GM12892 (cell line): ENCODE data around the gene MYOT. TPM values are rescaled to one million over a fixed set of nuclear protein-coding genes. Genes with fewer than 3 reads are reported as not detected.

ENCODE experiments used
- DNase-seq: peaks from one replicate; pipeline ENCODE4 v3.0.0; 2011; ENCODE audit not compliant: insufficient read length
- FAIRE-seq: peaks from 2 replicates; lab custom pipeline; 2011; peaks lifted over from hg19 to GRCh38; lab: Jason Lieb, UNC
- POLR2A ChIP-seq: IDR thresholded peaks from 2 replicates; pipeline ENCODE4 v1.6.1; 2011; ENCODE audit warnings: low read depth, low read length, control low read depth
- POLR2AphosphoS5 ChIP-seq: IDR thresholded peaks from 2 replicates; pipeline ENCODE4 v1.6.1; 2011; ENCODE audit warnings: low read depth, low read length, control low read depth
- TAF1 ChIP-seq: IDR thresholded peaks from 2 replicates; pipeline ENCODE4 v1.6.1; 2011; ENCODE audit warnings: low read depth, mild to moderate bottlenecking, control low read depth, low read length, borderline replicate concordance
- polyA plus RNA-seq: library from polyadenylated mRNA; unstranded; fragments of >200 nt; gene quantifications from one replicate; pipeline ENCODE4 v1.2.1, GENCODE V29; 2012; ENCODE audit warnings: missing spikeins, inconsistent platforms; ENCODE audit not compliant: missing spikeins

MYOT gene, protein sequence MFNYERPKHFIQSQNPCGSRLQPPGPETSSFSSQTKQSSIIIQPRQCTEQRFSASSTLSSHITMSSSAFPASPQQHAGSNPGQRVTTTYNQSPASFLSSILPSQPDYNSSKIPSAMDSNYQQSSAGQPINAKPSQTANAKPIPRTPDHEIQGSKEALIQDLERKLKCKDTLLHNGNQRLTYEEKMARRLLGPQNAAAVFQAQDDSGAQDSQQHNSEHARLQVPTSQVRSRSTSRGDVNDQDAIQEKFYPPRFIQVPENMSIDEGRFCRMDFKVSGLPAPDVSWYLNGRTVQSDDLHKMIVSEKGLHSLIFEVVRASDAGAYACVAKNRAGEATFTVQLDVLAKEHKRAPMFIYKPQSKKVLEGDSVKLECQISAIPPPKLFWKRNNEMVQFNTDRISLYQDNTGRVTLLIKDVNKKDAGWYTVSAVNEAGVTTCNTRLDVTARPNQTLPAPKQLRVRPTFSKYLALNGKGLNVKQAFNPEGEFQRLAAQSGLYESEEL
- 2.2 TPM for polyA plus RNA-seq

DNA sequence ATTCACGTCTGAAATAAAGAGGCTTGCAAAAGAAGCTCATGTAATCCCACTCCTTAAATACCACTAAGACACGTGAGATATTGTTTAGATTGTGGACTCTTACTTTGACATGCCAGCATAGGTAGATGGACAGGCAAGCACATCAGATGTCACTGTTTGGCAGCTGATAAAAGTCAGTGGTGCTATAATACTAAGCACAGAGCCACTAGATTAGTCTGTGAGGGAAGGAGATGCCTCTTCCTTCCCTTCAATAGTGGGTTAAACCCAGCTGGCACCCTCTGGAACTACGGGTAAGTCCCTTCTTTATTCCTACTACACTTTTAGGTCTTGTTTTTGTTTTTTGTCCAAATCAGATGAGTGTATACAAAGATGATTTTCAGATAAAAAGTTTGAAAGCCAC, at the start of gene MYOT:
TSS of gene MYOT (plus strand) at position 197 of the 400 bp plus-strand sequence. CDS start 2,792 bp downstream, outside the sequence.
- DNase-seq (no peak), FAIRE-seq (no peak)
- TF ChIP-seq POLR2AphosphoS5 (no peak), POLR2A (no peak), TAF1 (no peak)

DNA sequence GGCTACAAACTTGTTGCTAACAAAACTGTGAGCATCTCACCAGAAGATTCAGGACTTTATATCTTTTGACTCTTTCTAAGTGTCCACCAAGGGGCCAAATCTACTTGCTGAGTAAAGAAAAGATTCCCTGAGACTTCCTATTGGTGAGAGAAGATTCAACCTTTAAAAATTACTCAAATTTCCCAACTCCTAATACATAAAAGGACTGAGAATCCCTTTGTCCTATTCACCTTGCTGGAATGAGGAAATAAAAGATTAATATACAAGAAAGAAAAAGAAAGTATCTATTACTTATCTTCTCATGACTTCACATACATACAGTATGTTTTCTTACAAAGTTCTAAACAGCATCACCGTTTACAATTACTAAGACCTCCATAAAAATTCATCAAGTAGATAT, 47.9 kb upstream of the MYOT start:
- FAIRE-seq: no peak

DNA sequence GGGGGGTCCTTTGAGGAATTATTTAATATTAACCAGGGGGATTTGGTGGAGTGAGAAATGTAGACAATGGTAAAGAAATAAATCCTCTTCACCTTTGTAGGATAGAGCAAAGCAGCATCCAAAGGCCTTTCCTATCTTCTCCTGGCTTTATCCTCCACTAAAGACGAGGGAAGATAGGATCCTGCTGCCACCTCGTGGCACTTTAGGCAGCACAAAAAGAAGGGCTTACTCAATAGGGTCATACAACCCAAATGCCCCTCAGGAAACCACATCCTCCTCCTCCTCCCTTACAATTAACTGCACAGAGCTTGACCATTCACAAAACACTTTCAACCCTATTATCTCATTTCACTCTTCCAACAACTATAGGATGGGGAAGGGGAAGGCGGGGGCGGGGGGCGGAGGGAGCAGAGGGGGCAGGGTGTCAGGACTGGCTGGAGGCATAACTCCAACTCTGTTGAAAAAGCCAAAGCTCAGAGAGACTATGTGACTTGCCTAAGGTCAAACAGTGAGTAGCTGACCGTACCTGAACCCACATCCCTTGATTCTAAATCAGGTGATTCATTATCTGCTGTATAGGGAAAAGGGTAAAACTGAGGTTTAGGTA, 45.4 kb upstream of the MYOT start:
- FAIRE-seq (no peak), DNase-seq (peak; percentile 8)
- TF ChIP-seq TAF1 (no peak), POLR2A (no peak), POLR2AphosphoS5 (no peak)

More for the DNA sequence above, 47.9 kb upstream of the MYOT start:
- TF ChIP-seq POLR2A (no peak), POLR2AphosphoS5 (no peak), TAF1 (no peak)
- DNase-seq: no peak

GRCh38 chr5:137822984-137823383, 44.7 kb upstream of the MYOT start:
- DNase-seq (no peak), FAIRE-seq (no peak)
- TF ChIP-seq TAF1: no peak
- TF ChIP-seq POLR2A: no peak
- TF ChIP-seq POLR2AphosphoS5: no peak

DNA sequence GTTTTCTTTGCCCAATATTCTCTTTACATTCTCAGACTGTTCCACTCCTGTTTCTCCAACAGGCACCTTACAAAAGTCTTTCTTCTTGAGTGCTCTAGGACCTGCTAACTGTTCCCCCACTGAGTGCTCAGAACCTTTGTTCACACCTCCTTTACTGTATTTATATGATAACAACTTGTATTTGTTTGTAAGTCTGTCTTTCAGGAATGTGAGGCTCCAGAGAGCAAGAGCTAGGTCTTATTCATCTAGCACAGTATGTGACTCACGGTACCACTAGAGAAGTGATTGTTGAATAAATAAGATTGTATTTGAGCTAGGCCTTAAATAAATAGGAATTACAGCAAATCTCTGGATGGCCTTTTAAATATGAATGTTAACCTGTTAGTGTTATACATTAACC, 42.5 kb upstream of the MYOT start:
- DNase-seq (no peak), FAIRE-seq (no peak)
- no peak for TF ChIP-seq POLR2A
- TF ChIP-seq TAF1: no peak
- TF ChIP-seq POLR2AphosphoS5: no peak

DNA sequence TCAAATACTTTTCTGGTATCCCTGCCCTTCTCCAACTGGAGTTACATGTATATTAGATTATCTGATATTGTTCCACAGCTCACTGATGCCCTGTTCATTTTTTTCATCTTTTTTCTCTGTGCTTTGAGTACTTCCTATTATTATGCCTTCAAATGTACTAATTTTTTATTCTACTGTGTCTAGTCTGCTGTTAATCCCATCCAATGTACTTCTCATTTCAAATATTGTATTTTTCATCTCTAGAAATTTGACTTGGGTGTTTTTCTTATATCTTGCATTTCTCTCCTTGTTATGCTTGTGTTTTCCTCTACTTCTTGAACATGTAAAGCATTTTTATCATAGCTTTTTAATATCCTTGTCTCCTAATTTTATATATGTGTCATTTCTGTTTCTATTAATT, 41.6 kb upstream of the MYOT start:
- DNase-seq (no peak), FAIRE-seq (no peak)
- TF ChIP-seq POLR2AphosphoS5 (no peak), TAF1 (no peak), POLR2A (no peak)

GRCh38 chr5:137828180-137828579, 39.5 kb upstream of the MYOT start:
- FAIRE-seq: no peak
- TF ChIP-seq POLR2A: no peak
- TF ChIP-seq TAF1: no peak
- no peak for TF ChIP-seq POLR2AphosphoS5
- no peak for DNase-seq

DNA sequence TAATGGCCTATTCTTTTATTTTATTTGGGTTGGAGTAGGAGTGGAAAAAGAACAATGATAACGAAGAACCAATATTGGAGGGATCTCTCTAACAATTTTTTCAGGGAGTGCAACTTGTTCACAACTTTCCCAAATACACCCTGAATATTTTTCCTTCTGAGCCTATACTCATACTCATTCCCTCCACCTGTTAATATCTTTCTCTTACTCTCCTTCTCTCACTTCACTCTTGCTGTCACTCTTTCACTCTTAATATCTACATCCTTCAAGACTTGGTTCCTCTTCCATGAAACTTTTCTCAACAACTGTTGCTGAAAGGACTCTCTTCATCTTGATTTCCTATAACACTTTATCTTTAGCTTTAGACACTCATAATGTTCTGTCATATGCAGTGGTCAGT, 39.0 kb upstream of the MYOT start:
- no peak for TF ChIP-seq POLR2AphosphoS5
- no peak for TF ChIP-seq TAF1
- no peak for TF ChIP-seq POLR2A
- no peak for DNase-seq
- no peak for FAIRE-seq

- FAIRE-seq (no peak), DNase-seq (no peak)
- TF ChIP-seq POLR2AphosphoS5 (no peak), POLR2A (no peak), TAF1 (no peak)
These were observed 36.6 kb upstream of the MYOT start for GRCh38 chr5:137831105-137831504.

DNA sequence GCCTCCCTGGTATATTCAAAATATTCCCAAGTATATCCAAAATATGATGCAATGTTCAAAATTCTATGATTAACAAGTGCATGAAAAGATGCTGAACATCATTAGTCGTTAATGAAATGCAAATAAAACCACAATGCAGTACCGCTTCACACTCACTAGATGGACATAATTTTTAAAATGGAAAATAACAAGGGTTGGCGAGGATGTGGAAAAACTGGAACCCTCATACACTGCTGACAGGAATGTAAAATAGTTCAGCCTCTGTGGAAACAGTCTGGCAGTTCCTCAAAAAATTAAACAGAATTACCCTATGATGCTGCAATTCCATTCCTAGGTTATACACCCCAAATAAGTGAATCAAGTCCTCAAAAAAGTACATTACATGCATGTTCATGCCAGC, 36.1 kb upstream of the MYOT start:
- DNase-seq: no peak
- FAIRE-seq: no peak
- TF ChIP-seq TAF1 (no peak), POLR2A (no peak), POLR2AphosphoS5 (no peak)

DNA sequence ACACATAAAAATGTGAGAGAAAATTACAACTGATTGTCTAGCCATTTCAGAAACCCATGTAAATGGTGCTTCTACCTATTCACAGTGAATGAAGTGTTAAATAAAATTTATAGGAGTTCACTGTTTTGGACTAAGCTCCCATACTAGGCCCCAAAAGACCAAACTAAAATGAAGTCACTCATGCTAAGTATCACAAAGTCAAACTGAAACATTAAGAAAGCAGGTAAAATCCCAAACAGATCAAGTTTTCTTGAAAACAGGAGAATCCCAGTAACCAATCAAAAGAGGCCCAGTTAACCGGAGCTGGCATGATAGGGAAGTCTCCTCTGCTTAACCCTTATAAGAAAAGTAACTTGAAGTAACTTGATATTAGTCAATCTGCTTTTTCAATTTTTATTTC, 35.2 kb upstream of the MYOT start:
- no peak for DNase-seq
- FAIRE-seq: no peak
- TF ChIP-seq POLR2A: no peak
- TF ChIP-seq POLR2AphosphoS5: no peak
- no peak for TF ChIP-seq TAF1

DNA sequence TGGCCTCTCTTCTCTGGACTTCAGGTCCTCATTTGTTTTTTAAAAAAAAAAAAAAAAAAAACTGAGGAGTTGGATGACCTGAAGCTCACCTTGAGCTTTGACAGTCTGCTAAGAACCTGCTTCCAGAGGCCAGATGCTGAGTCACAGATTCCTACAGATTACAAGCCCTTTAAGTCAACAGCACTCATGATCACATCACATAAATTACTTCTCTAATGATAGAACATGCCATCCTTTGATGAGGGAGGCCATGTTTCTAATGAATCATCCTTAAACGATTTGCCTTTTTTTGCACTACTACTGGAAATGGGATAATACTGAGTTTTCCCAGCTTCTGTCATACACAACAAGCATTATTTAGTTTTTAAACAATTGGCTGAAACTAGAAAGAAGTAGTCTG, 34.2 kb upstream of the MYOT start:
- DNase-seq (no peak), FAIRE-seq (no peak)
- no peak for TF ChIP-seq POLR2A
- TF ChIP-seq POLR2AphosphoS5: no peak
- TF ChIP-seq TAF1: no peak

GRCh38 chr5:137834498-137835049, 33.1 kb upstream of the MYOT start:
- TF ChIP-seq POLR2AphosphoS5 (no peak), POLR2A (no peak), TAF1 (no peak)
- DNase-seq: no peak
- no peak for FAIRE-seq
